ENCODE results near the gene ATXN2. TPM values are rescaled to one million over a fixed set of nuclear protein-coding genes. Genes with fewer than 3 reads are reported as not detected.

ATXN2 gene
- total RNA-seq, 4 donors from 2014 or later, result 20.4 to 28.1 (median 22.2) TPM

- Histone ChIP-seq H3K36me3 (no peaks in the 10 kb centered on the region), H3K4me3 (no peak overlapping the region), H3K4me1 (peaks cover 0 to 2% of the 10 kb centered on the region in 2 donors), H3K27me3 (no peaks in the 10 kb centered on the region), H3K27ac (no peak overlapping the region), H3K9me3 (no peaks in the 10 kb centered on the region)
- DNase-seq (no peak), ATAC-seq (no peak)
- intact Hi-C loops (cut with DNase I; ENCODE audit: low total_unique reads), result no loop called here
- TF ChIP-seq CTCF (IDR thresholded peaks at IDR 0.05 in 4 of 5, conservative IDR thresholded peaks at IDR 0.05 in 1 of 5) (no peak), POLR2A (IDR thresholded peaks at IDR 0.05) (no peak)
- in situ Hi-C loops (cut with MboI; ENCODE audit: low sequenced_read_pairs in 4 of 4), result no loop called here
These were observed 17.5 kb downstream of the ATXN2 start for GRCh38 chr12:111581434-111582132.

- H3K4me3 ChIP-seq, result no peak overlapping the region
- intact Hi-C loops (cut with DNase I; ENCODE audit: low total_unique reads), result no loop called here
- ATAC-seq (no peak), DNase-seq (no peak)
- no peak for TF ChIP-seq CTCF (IDR thresholded peaks at IDR 0.05 in 4 of 5, conservative IDR thresholded peaks at IDR 0.05 in 1 of 5)
- no peak for TF ChIP-seq POLR2A (IDR thresholded peaks at IDR 0.05)
- no peaks in the 10 kb centered on the region for H3K27me3 ChIP-seq
- H3K27ac ChIP-seq, result no peak overlapping the region
- H3K4me1 ChIP-seq, result no peaks in the 10 kb centered on the region
- in situ Hi-C loops (cut with MboI; ENCODE audit: low sequenced_read_pairs in 4 of 4), result no loop called here
- no peaks in the 10 kb centered on the region for H3K9me3 ChIP-seq
- H3K36me3 ChIP-seq, result no peaks in the 10 kb centered on the region
These were observed 18.4 kb downstream of the ATXN2 start for GRCh38 chr12:111580737-111581136.

GRCh38 chr12:111580119-111580425 lies 19.0 kb downstream of the ATXN2 start:
- no peaks in the 10 kb centered on the region for H3K36me3 ChIP-seq
- no peak overlapping the region for H3K27ac ChIP-seq
- ATAC-seq, result no peak
- H3K4me1 ChIP-seq, result no peaks in the 10 kb centered on the region
- no peak for DNase-seq
- no peaks in the 10 kb centered on the region for H3K9me3 ChIP-seq
- intact Hi-C loops (cut with DNase I; ENCODE audit: low total_unique reads) (no loop called here), in situ Hi-C loops (cut with MboI; ENCODE audit: low sequenced_read_pairs in 4 of 4) (no loop called here)
- H3K27me3 ChIP-seq, result no peaks in the 10 kb centered on the region
- TF ChIP-seq POLR2A (IDR thresholded peaks at IDR 0.05), result no peak
- H3K4me3 ChIP-seq, result no peak overlapping the region

- Histone ChIP-seq H3K36me3 (no peaks in the 10 kb centered on the region), H3K27me3 (no peaks in the 10 kb centered on the region), H3K27ac (no peak overlapping the region), H3K4me3 (no peak overlapping the region), H3K9me3 (no peaks in the 10 kb centered on the region), H3K4me1 (no peaks in the 10 kb centered on the region)
- in situ Hi-C loops (cut with MboI; ENCODE audit: low sequenced_read_pairs in 4 of 4), result no loop called here
- ATAC-seq, result no peak
- TF ChIP-seq CTCF (IDR thresholded peaks at IDR 0.05 in 4 of 5, conservative IDR thresholded peaks at IDR 0.05 in 1 of 5) (no peak), POLR2A (IDR thresholded peaks at IDR 0.05) (no peak)
- intact Hi-C loops (cut with DNase I; ENCODE audit: low total_unique reads), result no loop called here
- DNase-seq, result no peak
These were observed 20.2 kb downstream of the ATXN2 start for GRCh38 chr12:111578971-111579340.

- TF ChIP-seq POLR2A (IDR thresholded peaks at IDR 0.05), result no peak
- TF ChIP-seq CTCF (IDR thresholded peaks at IDR 0.05 in 4 of 5, conservative IDR thresholded peaks at IDR 0.05 in 1 of 5), result no peak
- intact Hi-C loops (cut with DNase I; ENCODE audit: low total_unique reads), result no loop called here
- H3K27ac ChIP-seq, result no peak overlapping the region
- ATAC-seq, result no peak
- H3K9me3 ChIP-seq, result no peaks in the 10 kb centered on the region
- no peaks in the 10 kb centered on the region for H3K27me3 ChIP-seq
- in situ Hi-C loops (cut with MboI; ENCODE audit: low sequenced_read_pairs in 4 of 4), result no loop called here
- no peak for DNase-seq
- H3K4me3 ChIP-seq, result no peak overlapping the region
- H3K4me1 ChIP-seq, result peaks cover 0 to 3% of the 10 kb centered on the region in 2 donors
- H3K36me3 ChIP-seq, result no peaks in the 10 kb centered on the region
These were observed 20.7 kb downstream of the ATXN2 start for GRCh38 chr12:111578276-111578970.
